ENCODE measurements around the gene SNED1.

- TF ChIP-seq POLR2A (IDR thresholded peaks at IDR 0.05): no peak
- TF ChIP-seq, protein P1, sequence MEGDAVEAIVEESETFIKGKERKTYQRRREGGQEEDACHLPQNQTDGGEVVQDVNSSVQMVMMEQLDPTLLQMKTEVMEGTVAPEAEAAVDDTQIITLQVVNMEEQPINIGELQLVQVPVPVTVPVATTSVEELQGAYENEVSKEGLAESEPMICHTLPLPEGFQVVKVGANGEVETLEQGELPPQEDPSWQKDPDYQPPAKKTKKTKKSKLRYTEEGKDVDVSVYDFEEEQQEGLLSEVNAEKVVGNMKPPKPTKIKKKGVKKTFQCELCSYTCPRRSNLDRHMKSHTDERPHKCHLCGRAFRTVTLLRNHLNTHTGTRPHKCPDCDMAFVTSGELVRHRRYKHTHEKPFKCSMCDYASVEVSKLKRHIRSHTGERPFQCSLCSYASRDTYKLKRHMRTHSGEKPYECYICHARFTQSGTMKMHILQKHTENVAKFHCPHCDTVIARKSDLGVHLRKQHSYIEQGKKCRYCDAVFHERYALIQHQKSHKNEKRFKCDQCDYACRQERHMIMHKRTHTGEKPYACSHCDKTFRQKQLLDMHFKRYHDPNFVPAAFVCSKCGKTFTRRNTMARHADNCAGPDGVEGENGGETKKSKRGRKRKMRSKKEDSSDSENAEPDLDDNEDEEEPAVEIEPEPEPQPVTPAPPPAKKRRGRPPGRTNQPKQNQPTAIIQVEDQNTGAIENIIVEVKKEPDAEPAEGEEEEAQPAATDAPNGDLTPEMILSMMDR (IDR thresholded peaks at IDR 0.05): no peak
- no peak for TF ChIP-seq POLR2AphosphoS5 (IDR thresholded peaks at IDR 0.05)
Observed at GRCh38 chr2:240966457-240966905, 31.9 kb upstream of the SNED1 start.

Data from breast epithelium (tissue), 3 donors.